Glutamatergic neuron (in vitro differentiated cells): ENCODE data around the gene SMAD3. TPM values are rescaled to one million over a fixed set of nuclear protein-coding genes. Genes with fewer than 3 reads are reported as not detected.

Experiments
- DNase-seq: peaks from one replicate; pipeline ENCODE4 v3.0.0; 2022
- H3K27ac Mint-ChIP-seq: one replicate; pipeline ENCODE4 v1.8.0; 2020; ENCODE audit warnings: mild to moderate bottlenecking, mixed read lengths, inconsistent platforms; ENCODE audit not compliant: unreplicated experiment
- H3K27me3 Mint-ChIP-seq: one replicate; pipeline ENCODE4 v1.8.0; 2020; ENCODE audit warnings: mild to moderate bottlenecking, moderate library complexity, mixed read lengths, inconsistent platforms; ENCODE audit not compliant: unreplicated experiment
- H3K36me3 Mint-ChIP-seq: one replicate; pipeline ENCODE4 v1.8.0; 2020; ENCODE audit warnings: mild to moderate bottlenecking, mixed read lengths, inconsistent platforms; ENCODE audit not compliant: unreplicated experiment
- H3K4me1 Mint-ChIP-seq: one replicate; pipeline ENCODE4 v1.8.0; 2020; ENCODE audit warnings: mild to moderate bottlenecking, low read depth, mixed read lengths, inconsistent platforms; ENCODE audit not compliant: unreplicated experiment
- H3K4me3 Mint-ChIP-seq: one replicate; pipeline ENCODE4 v1.8.0; 2020; ENCODE audit warnings: mild to moderate bottlenecking, mixed read lengths, inconsistent platforms; ENCODE audit not compliant: unreplicated experiment
- H3K9me3 Mint-ChIP-seq: one replicate; pipeline ENCODE4 v1.8.0; 2020; ENCODE audit warnings: mild to moderate bottlenecking, moderate library complexity, mixed read lengths, inconsistent platforms; ENCODE audit not compliant: unreplicated experiment
- CTCF ChIP-seq: fragments of 200-600 bp; sonication (generic); IDR thresholded peaks from one replicate; pipeline ENCODE4 v1.5.0; 2021; ENCODE audit not compliant: partially characterized antibody, unreplicated experiment
- total RNA-seq: library from RNA; stranded (reverse); fragmentation: NEBNext Ultra II Directional; extraction: Animal tissue kit (Norgen Biotek cat#: 25700); gene quantifications from one replicate; pipeline ENCODE4 v1.2.1, GENCODE V29; 2021; ENCODE audit not compliant: unreplicated experiment

The SMAD3 gene
- total RNA-seq, 1 donor from 2014 or later = 5.0 TPM

DNA sequence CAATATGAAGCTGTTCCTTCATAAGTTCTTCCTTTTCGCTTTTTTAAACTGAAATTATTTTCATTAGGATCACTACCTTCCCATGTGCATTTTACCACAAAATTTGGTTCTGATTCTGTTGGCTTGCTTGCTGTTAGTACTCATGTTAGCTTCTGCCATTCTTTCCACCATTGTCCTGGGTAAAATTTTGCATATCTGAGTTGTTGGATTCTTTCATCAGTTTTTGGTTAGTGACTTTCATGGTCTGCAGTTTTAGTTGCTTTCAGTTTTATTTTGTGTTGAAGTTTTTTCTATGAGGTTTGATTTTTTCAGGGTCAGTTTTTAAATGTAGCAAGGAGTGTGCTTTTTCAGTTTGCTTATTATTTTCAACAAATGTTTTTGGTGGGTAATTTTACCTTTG lies 71.9 kb downstream of the SMAD3 start:
- no peak overlapping the region for H3K4me3 Mint-ChIP-seq
- peaks cover 21% of the 10 kb centered on the region for H3K4me1 Mint-ChIP-seq
- TF ChIP-seq CTCF = no peak
- DNase-seq = no peak
- no peaks in the 10 kb centered on the region for H3K36me3 Mint-ChIP-seq
- no peak overlapping the region for H3K27ac Mint-ChIP-seq
- no peaks in the 10 kb centered on the region for H3K9me3 Mint-ChIP-seq
- peaks cover 2% of the 10 kb centered on the region for H3K27me3 Mint-ChIP-seq

DNA sequence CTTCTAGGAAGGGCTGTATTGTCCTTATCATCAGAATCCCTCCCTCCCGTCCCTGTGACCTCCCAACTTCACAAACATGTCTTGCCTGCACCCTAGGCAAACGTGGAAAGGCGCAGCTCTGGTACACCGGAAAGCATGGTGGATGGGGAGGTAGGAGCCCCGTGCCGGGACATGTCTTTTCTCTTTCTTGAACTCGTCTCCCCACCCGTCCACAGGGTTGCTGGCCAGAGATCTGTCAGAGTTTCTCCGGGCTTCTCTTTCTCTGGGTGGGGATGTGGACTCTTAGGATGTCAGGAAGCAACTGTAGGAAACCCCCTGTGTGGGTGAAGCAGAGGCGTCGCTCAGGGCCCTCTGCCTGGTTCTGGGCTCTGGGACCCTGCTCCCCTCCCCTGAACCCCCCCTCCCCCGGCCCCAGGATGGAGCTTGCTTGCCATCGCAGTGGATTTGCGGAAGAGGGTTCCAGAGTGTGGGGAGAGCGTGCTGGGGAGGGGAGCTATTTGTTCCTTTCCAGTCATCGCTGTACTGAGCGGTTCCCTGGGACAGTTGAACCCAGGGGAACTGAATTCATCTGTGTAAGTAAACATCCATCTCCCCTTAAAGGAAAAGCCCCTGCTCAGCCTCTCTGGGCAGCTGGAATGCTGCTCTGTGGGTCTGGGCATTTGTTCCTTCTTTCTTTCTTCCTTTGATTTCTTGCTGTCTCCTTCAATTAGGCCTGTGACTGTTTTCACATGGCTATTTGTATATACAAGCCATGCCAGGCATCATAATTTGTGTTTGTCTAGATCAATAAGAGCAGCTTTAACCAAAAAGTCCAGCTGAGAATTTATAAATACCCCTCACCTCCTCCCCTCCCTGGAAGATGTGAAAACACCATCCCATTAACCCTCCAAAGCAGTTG lies 72.8 kb downstream of the SMAD3 start:
- Mint-ChIP-seq H3K9me3 (no peaks in the 10 kb centered on the region), H3K4me1 (peaks cover 24% of the 10 kb centered on the region), H3K27me3 (peaks cover 2% of the 10 kb centered on the region), H3K36me3 (no peaks in the 10 kb centered on the region), H3K4me3 (no peak overlapping the region), H3K27ac (no peak overlapping the region)
- DNase-seq = no peak
- no peak for TF ChIP-seq CTCF

DNA sequence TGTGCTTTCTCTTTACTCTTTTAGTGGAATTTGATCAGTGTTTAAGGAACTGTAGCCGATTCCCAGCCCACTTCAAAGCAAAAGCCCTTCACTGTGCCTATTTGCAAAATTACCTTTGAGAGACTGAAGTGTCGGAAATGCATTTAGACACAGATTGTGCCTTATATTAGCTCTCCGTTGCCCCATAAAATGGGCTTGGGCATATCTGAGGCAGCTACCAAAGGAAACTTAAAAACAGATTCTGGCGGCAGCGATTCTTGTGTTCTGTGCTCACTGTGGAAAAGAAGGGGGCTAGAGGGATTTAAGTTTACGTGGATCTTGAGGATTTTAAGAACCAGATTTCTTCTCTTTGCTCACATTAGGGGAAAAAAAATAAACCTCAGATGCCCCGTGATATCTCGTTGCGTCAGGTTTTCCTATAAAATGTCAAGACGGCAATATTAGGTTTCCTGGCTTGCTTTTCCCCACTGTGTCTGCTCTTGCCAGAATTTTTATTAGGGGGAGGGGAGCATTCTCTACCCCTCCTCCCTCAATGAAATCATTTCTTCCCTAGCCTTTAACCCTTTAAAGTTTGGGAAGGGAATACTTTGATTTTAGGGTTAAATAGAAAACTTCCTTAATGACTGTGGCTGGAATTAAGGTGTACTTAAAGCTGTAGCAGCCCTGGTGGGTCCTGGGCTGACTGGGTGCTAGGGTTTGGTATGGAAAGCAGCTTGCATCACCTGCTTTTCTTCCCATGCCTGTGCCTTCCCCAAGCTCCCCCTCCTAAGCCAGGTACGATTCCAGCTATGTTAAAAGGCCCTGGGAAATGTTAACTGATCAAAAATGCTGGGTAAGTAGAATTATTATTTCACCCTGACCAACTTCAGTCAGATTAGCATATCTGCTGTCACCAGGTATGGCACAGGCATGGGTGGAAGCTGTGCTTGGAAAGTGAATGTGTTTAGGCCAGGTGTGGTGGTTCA lies 73.8 kb downstream of the SMAD3 start:
- H3K27ac Mint-ChIP-seq = no peak overlapping the region
- TF ChIP-seq CTCF = no peak
- no peak for DNase-seq
- no peaks in the 10 kb centered on the region for H3K9me3 Mint-ChIP-seq
- H3K27me3 Mint-ChIP-seq = peaks cover 8% of the 10 kb centered on the region
- H3K4me3 Mint-ChIP-seq = no peak overlapping the region
- H3K4me1 Mint-ChIP-seq = peaks cover 22% of the 10 kb centered on the region
- no peaks in the 10 kb centered on the region for H3K36me3 Mint-ChIP-seq

- DNase-seq = no peak
- no peak for TF ChIP-seq CTCF
- Mint-ChIP-seq H3K9me3 (no peaks in the 10 kb centered on the region), H3K27ac (no peak overlapping the region), H3K4me1 (peaks cover 14% of the 10 kb centered on the region), H3K36me3 (no peaks in the 10 kb centered on the region), H3K27me3 (peaks cover 8% of the 10 kb centered on the region), H3K4me3 (no peak overlapping the region)
Measured at GRCh38 chr15:67140078-67140833, 74.9 kb downstream of the SMAD3 start.
